GM12891 (cell line): ENCODE measurements around the gene GRIK4.

ENCODE experiments used
- PAX5 ChIP-seq: IDR thresholded peaks from 2 replicates; pipeline ENCODE4 v1.6.1; 2011; ENCODE audit warnings: low read length, moderate library complexity, mild to moderate bottlenecking; ENCODE audit not compliant: insufficient read depth, severe bottlenecking
- POLR2A ChIP-seq: IDR thresholded peaks from 2 replicates; pipeline ENCODE4 v1.6.1; 2011; ENCODE audit warnings: low read depth, low read length, control low read depth
- POLR2AphosphoS5 ChIP-seq: IDR thresholded peaks from 2 replicates; pipeline ENCODE4 v1.6.1; 2011; ENCODE audit warnings: low read depth, low read length, control low read depth
- POU2F2 ChIP-seq: IDR thresholded peaks from 2 replicates; pipeline ENCODE4 v1.6.1; 2011; ENCODE audit warnings: low read depth, mild to moderate bottlenecking, control low read depth, low read length, moderate library complexity
- SPI1 ChIP-seq: IDR thresholded peaks from 2 replicates; pipeline ENCODE4 v1.6.1; 2011; ENCODE audit warnings: low read depth, low read length, control low read depth
- TAF1 ChIP-seq: IDR thresholded peaks from 2 replicates; pipeline ENCODE4 v1.6.1; 2011; ENCODE audit warnings: low read depth, low read length, control low read depth

- TF ChIP-seq POLR2A (no peak), POLR2AphosphoS5 (no peak), SPI1 (no peak), PAX5 (no peak), TAF1 (no peak), POU2F2 (no peak)
Measured at GRCh38 chr11:120971825-120972224, 460.3 kb downstream of the GRIK4 start.
